HEK293 (cell line): ENCODE measurements around the gene BBLN.

ENCODE experiments used
- CTCF ChIA-PET: fragments of 350-600 bp; formaldehyde crosslinking; extraction: SDS; loops from one replicate; lab custom pipeline; 2021; ENCODE audit warnings: antibody characterized with exemption; lab: Yijun Ruan, JAX
- POLR2A ChIA-PET: fragments of 300-600 bp; formaldehyde crosslinking; extraction: SDS; loops from one replicate; lab custom pipeline; 2020; ENCODE audit warnings: antibody characterized with exemption, inconsistent platforms; lab: Yijun Ruan, JAX
- H3K27ac ChIP-seq: fragments of 200-500 bp; sonication (Bioruptor generic); 2 replicates; pipeline ENCODE4 v1.5.1; 2014; ENCODE audit warnings: low read depth, low read length, control low read depth, inconsistent platforms; ENCODE audit errors: extremely low read depth
- H3K36me3 ChIP-seq, 2 experiments: fragments of 200-500 bp in 1 of 2; sonication (Bioruptor generic) in 1 of 2; 1 replicate in 1 of 2; 2 replicates in 1 of 2; pipeline ENCODE4 v1.5.1; 2014 to 2017; ENCODE audit warnings: inconsistent platforms in 2 of 2, low read length in 2 of 2; ENCODE audit not compliant: control insufficient read depth in 2 of 2, insufficient read depth in 1 of 2
- H3K4me1 ChIP-seq: fragments of 200-500 bp; sonication (Bioruptor generic); 2 replicates; pipeline ENCODE4 v1.5.1; 2014; ENCODE audit warnings: mild to moderate bottlenecking, low read length, inconsistent platforms; ENCODE audit not compliant: control insufficient read depth, insufficient read depth
- H3K4me3 ChIP-seq: 2 replicates; pipeline ENCODE4 v1.5.1; 2011; ENCODE audit warnings: low read depth, mild to moderate bottlenecking, control low read depth, low read length, moderate library complexity
- H3K9me3 ChIP-seq: fragments of 200-500 bp; sonication (Bioruptor generic); 2 replicates; pipeline ENCODE4 v1.5.1; 2014; ENCODE audit warnings: low read depth, low read length, inconsistent platforms; ENCODE audit not compliant: control insufficient read depth, insufficient read depth
- MZF1 ChIP-seq: fragments of 450-650 bp; formaldehyde crosslinking; IDR thresholded peaks from 2 replicates; pipeline ENCODE4 v1.5.1; 2017; ENCODE audit warnings: missing biosample characterization, missing genetic modification characterization, borderline replicate concordance
- SETDB1 ChIP-seq: IDR thresholded peaks from one replicate; pipeline ENCODE4 v1.6.1; 2017; ENCODE audit warnings: mild to moderate bottlenecking, low read length, moderate library complexity, mixed read lengths; ENCODE audit not compliant: insufficient read length
- ZBTB7A ChIP-seq: fragments of 450-650 bp; formaldehyde crosslinking; IDR thresholded peaks from 2 replicates; pipeline ENCODE4 v1.5.1; 2016; ENCODE audit warnings: low read depth, missing biosample characterization, missing genetic modification characterization
- ZNF112 ChIP-seq: fragments of 450-650 bp; formaldehyde crosslinking; IDR thresholded peaks from 2 replicates; pipeline ENCODE4 v1.5.0; 2017; ENCODE audit warnings: missing biosample characterization, missing genetic modification characterization
- ZNF121 ChIP-seq: fragments of 450-650 bp; formaldehyde crosslinking; IDR thresholded peaks from 2 replicates; pipeline ENCODE4 v1.5.1; 2016; ENCODE audit warnings: missing biosample characterization, missing genetic modification characterization
- ZNF239 ChIP-seq: fragments of 450-650 bp; formaldehyde crosslinking; IDR thresholded peaks from 2 replicates; pipeline ENCODE4 v1.5.1; 2016; ENCODE audit warnings: missing biosample characterization, missing genetic modification characterization
- ZNF248 ChIP-seq: fragments of 450-650 bp; formaldehyde crosslinking; IDR thresholded peaks from 2 replicates; pipeline ENCODE4 v1.5.1; 2017; ENCODE audit warnings: missing biosample characterization, missing genetic modification characterization
- ZNF274 ChIP-seq, 2 experiments: fragments of 200-500 bp in 1 of 2; fragments of 450-650 bp in 1 of 2; sonication (Bioruptor generic) in 1 of 2; formaldehyde crosslinking in 1 of 2; IDR thresholded peaks; 2 replicates each; pipeline versions ENCODE4 v1.5.1 to v1.6.1; 2014 to 2016; ENCODE audit warnings: borderline replicate concordance in 1 of 2, inconsistent platforms in 1 of 2, low read length in 1 of 2, missing biosample characterization in 1 of 2, missing genetic modification characterization in 1 of 2
- ZNF302 ChIP-seq: fragments of 450-650 bp; formaldehyde crosslinking; IDR thresholded peaks from 2 replicates; pipeline ENCODE4 v1.5.1; 2016; ENCODE audit warnings: missing biosample characterization, missing genetic modification characterization, low read depth
- ZNF362 ChIP-seq: fragments of 450-650 bp; formaldehyde crosslinking; IDR thresholded peaks from 2 replicates; pipeline ENCODE4 v1.5.1; 2016; ENCODE audit warnings: missing biosample characterization, missing genetic modification characterization
- ZNF391 ChIP-seq: fragments of 450-650 bp; formaldehyde crosslinking; IDR thresholded peaks from 2 replicates; pipeline ENCODE4 v1.5.1; 2016; ENCODE audit warnings: low read depth, missing biosample characterization, missing genetic modification characterization, borderline replicate concordance
- ZNF501 ChIP-seq: fragments of 450-650 bp; formaldehyde crosslinking; IDR thresholded peaks from 2 replicates; pipeline ENCODE4 v1.5.1; 2016; ENCODE audit warnings: missing biosample characterization, missing genetic modification characterization
- ZNF544 ChIP-seq: fragments of 450-650 bp; formaldehyde crosslinking; IDR thresholded peaks from 2 replicates; pipeline ENCODE4 v1.5.0; 2017; ENCODE audit warnings: missing biosample characterization, missing genetic modification characterization
- ZNF580 ChIP-seq: fragments of 450-650 bp; formaldehyde crosslinking; IDR thresholded peaks from 2 replicates; pipeline ENCODE4 v1.5.1; 2016; ENCODE audit warnings: missing biosample characterization, missing genetic modification characterization
- TF ChIP-seq, protein P1 (sequence below): fragments of 450-650 bp; formaldehyde crosslinking; IDR thresholded peaks from 2 replicates; pipeline ENCODE4 v1.5.1; 2016; ENCODE audit warnings: missing biosample characterization, missing genetic modification characterization, borderline replicate concordance
- TF ChIP-seq, protein P2 (sequence below): fragments of 450-650 bp; formaldehyde crosslinking; IDR thresholded peaks from 2 replicates; pipeline ENCODE4 v1.5.1; 2016; ENCODE audit warnings: missing biosample characterization, missing genetic modification characterization
- TF ChIP-seq, protein P3 (sequence below): fragments of 450-650 bp; IDR thresholded peaks from 2 replicates; pipeline ENCODE4 v1.5.1; 2018; ENCODE audit warnings: missing biosample characterization, missing genetic modification characterization

BBLN gene

GRCh38 chr9:128121924-128122808 is 37.9 kb upstream of the BBLN start (continued):
- TF ChIP-seq ZNF391 (tag by site-specific recombination) = no peak
- TF ChIP-seq ZNF112 (tag by site-specific recombination) = no peak

DNA sequence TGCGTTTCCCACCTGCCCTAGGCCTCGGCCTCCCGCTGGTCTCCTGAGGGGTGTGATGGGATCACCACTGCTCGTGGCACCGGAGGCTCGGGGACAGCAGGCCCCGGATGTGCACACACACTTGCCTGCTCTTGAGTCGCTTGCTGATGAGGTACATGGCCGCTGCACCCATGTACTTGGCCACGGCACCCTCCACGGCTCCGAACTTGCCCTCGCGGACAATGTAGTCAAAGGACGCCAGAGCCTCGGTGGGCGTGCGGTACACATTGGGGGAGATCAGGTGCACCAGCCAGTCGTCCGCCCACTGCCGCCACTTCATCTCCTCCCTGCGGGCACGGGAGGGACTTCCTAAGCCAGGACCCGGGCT is 37.3 kb upstream of the BBLN start:
- no peaks in the 10 kb centered on the region for H3K4me1 ChIP-seq
- H3K9me3 ChIP-seq = no peaks in the 10 kb centered on the region
- ChIA-PET POLR2A (no interaction called here), CTCF (no interaction called here)
- peaks cover 0 to 56% of the 10 kb centered on the region in 2 experiments; a peak in 2 of 3 replicates for H3K36me3 ChIP-seq
- no peak overlapping the region for H3K4me3 ChIP-seq
- TF ChIP-seq ZNF248 (tag by site-specific recombination) (no peak), ZNF121 (tag by site-specific recombination) (no peak), ZNF274 (IDR thresholded peaks at IDR 0.05; ENCODE audit: low read length) (no peak), ZNF274 (tag by site-specific recombination; IDR thresholded peaks at IDR 0.05; ENCODE audit: borderline replicate concordance) (no peak)
- H3K27ac ChIP-seq = no peak overlapping the region

DNA sequence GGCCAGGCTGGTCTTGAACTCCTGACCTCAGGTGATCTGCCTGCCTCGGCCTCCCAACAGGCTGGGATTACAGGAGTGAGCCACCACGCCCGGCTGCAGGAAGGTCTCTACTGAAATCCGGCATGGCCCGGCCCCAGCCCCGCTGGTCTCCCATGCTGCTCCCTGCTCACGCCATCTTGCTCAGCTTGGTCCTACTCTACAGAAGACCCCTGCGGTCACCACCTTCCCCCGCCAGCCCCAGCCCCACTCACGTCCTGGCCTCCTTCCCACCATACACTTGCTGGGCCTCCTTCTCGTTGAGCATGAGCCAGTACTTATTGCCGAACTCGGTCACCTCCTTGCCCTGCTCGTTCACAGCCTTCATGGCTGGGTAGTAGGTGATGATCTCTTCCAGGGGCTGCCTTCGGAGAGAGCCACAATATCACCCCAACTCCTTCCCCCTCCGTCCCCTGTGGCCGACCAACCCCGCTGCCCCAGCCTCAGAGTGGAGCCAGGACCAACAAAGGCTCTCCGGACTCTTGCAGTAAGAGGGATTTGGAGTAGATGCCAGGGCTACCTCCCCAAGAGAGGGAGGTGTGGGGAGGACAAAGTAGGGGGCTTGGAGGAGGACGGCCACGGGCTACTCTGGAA is 36.5 kb upstream of the BBLN start:
- POLR2A ChIA-PET = no interaction called here
- Histone ChIP-seq H3K27ac (no peak overlapping the region), H3K9me3 (no peaks in the 10 kb centered on the region), H3K4me1 (no peaks in the 10 kb centered on the region), H3K4me3 (no peak overlapping the region), H3K36me3 (peaks cover 0 to 56% of the 10 kb centered on the region in 2 experiments; a peak in 2 of 3 replicates)
- CTCF ChIA-PET = interaction anchor here (0.5 to 2.7 kb wide), 4 partner anchors 10 to 829 kb away, joined by 3 to 19 read pairs (median 4); no protein-coding TSS in a partner anchor
- TF ChIP-seq ZNF362 (tag by site-specific recombination) (no peak), ZNF544 (tag by site-specific recombination) (no peak), ZNF239 (tag by site-specific recombination) (no peak), ZBTB7A (no peak), ZNF501 (tag by site-specific recombination) (no peak), ZNF302 (no peak), MZF1 (tag by site-specific recombination) (no peak), SETDB1 (no peak), ZNF580 (tag by site-specific recombination) (no peak)
- TF ChIP-seq, protein P1, sequence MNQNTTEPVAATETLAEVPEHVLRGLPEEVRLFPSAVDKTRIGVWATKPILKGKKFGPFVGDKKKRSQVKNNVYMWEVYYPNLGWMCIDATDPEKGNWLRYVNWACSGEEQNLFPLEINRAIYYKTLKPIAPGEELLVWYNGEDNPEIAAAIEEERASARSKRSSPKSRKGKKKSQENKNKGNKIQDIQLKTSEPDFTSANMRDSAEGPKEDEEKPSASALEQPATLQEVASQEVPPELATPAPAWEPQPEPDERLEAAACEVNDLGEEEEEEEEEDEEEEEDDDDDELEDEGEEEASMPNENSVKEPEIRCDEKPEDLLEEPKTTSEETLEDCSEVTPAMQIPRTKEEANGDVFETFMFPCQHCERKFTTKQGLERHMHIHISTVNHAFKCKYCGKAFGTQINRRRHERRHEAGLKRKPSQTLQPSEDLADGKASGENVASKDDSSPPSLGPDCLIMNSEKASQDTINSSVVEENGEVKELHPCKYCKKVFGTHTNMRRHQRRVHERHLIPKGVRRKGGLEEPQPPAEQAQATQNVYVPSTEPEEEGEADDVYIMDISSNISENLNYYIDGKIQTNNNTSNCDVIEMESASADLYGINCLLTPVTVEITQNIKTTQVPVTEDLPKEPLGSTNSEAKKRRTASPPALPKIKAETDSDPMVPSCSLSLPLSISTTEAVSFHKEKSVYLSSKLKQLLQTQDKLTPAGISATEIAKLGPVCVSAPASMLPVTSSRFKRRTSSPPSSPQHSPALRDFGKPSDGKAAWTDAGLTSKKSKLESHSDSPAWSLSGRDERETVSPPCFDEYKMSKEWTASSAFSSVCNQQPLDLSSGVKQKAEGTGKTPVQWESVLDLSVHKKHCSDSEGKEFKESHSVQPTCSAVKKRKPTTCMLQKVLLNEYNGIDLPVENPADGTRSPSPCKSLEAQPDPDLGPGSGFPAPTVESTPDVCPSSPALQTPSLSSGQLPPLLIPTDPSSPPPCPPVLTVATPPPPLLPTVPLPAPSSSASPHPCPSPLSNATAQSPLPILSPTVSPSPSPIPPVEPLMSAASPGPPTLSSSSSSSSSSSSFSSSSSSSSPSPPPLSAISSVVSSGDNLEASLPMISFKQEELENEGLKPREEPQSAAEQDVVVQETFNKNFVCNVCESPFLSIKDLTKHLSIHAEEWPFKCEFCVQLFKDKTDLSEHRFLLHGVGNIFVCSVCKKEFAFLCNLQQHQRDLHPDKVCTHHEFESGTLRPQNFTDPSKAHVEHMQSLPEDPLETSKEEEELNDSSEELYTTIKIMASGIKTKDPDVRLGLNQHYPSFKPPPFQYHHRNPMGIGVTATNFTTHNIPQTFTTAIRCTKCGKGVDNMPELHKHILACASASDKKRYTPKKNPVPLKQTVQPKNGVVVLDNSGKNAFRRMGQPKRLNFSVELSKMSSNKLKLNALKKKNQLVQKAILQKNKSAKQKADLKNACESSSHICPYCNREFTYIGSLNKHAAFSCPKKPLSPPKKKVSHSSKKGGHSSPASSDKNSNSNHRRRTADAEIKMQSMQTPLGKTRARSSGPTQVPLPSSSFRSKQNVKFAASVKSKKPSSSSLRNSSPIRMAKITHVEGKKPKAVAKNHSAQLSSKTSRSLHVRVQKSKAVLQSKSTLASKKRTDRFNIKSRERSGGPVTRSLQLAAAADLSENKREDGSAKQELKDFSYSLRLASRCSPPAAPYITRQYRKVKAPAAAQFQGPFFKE (tag by site-specific recombination) = no peak
- TF ChIP-seq, protein P2, sequence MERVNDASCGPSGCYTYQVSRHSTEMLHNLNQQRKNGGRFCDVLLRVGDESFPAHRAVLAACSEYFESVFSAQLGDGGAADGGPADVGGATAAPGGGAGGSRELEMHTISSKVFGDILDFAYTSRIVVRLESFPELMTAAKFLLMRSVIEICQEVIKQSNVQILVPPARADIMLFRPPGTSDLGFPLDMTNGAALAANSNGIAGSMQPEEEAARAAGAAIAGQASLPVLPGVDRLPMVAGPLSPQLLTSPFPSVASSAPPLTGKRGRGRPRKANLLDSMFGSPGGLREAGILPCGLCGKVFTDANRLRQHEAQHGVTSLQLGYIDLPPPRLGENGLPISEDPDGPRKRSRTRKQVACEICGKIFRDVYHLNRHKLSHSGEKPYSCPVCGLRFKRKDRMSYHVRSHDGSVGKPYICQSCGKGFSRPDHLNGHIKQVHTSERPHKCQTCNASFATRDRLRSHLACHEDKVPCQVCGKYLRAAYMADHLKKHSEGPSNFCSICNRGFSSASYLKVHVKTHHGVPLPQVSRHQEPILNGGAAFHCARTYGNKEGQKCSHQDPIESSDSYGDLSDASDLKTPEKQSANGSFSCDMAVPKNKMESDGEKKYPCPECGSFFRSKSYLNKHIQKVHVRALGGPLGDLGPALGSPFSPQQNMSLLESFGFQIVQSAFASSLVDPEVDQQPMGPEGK (tag by site-specific recombination) = no peak
- TF ChIP-seq, protein P3, sequence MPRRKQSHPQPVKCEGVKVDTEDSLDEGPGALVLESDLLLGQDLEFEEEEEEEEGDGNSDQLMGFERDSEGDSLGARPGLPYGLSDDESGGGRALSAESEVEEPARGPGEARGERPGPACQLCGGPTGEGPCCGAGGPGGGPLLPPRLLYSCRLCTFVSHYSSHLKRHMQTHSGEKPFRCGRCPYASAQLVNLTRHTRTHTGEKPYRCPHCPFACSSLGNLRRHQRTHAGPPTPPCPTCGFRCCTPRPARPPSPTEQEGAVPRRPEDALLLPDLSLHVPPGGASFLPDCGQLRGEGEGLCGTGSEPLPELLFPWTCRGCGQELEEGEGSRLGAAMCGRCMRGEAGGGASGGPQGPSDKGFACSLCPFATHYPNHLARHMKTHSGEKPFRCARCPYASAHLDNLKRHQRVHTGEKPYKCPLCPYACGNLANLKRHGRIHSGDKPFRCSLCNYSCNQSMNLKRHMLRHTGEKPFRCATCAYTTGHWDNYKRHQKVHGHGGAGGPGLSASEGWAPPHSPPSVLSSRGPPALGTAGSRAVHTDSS (tag by site-specific recombination) = no peak
